Epithelial cell of esophagus (primary cell): Measurements from ENCODE around the gene TSEN54.

Experiments used
- DNase-seq: peaks from one replicate; pipeline ENCODE4 v3.0.0; 2010; ENCODE audit warnings: low read depth
- H3K4me3 ChIP-seq: 2 replicates; pipeline ENCODE4 v1.5.1; 2011; ENCODE audit warnings: mild to moderate bottlenecking, low read length, control low read depth
- CTCF ChIP-seq: IDR thresholded peaks from 2 replicates; pipeline ENCODE4 v1.5.1; 2011; ENCODE audit warnings: low read depth, mild to moderate bottlenecking, low read length, control low read depth, inconsistent platforms; ENCODE audit not compliant: insufficient read depth; ENCODE audit errors: missing control alignments

Gene TSEN54

DNA sequence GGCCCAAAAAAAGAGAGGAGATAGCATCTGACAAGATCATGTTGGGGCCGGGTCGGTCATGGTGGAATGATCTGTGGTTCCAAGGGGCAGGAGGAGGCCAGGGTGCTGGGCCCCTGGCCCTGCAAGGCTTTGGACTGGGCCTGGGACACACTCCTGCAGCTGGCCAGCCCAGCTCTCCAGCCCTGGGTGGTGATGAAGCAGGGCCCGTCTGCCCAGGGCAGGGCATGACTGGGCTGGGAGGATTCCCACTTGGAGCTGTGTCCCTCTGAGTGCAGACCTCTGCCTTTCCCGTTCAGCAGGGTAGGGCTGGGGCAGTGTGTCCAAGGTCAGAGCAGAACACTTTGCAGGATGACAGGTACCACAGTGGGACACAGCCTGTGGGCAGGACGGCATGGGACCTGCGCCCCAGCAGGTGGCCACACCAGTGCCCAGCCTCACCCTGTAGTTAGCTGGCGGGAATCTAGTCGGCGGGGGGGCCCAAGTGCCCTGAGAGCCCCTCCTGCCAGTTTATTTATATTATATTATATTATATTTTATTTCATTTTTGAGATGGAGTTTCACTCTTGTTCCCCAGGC lies 43.7 kb downstream of the TSEN54 start:
- DNase-seq, result no peak
- no peak for TF ChIP-seq CTCF
- no peak overlapping the region for H3K4me3 ChIP-seq

GRCh38 chr17:75561927-75562603 lies 45.7 kb downstream of the TSEN54 start:
- TF ChIP-seq CTCF, result no peak
- DNase-seq, result no peak

GRCh38 chr17:75563063-75563758 lies 46.9 kb downstream of the TSEN54 start:
- no peak for TF ChIP-seq CTCF
- H3K4me3 ChIP-seq, result no peak overlapping the region
- DNase-seq, result no peak

More at GRCh38 chr17:75561927-75562603, 45.7 kb downstream of the TSEN54 start:
- H3K4me3 ChIP-seq, result no peak overlapping the region

- H3K4me3 ChIP-seq, result no peak overlapping the region
- no peak for DNase-seq
- TF ChIP-seq CTCF, result no peak
Measured at GRCh38 chr17:75564195-75564594, 47.9 kb downstream of the TSEN54 start.

DNA sequence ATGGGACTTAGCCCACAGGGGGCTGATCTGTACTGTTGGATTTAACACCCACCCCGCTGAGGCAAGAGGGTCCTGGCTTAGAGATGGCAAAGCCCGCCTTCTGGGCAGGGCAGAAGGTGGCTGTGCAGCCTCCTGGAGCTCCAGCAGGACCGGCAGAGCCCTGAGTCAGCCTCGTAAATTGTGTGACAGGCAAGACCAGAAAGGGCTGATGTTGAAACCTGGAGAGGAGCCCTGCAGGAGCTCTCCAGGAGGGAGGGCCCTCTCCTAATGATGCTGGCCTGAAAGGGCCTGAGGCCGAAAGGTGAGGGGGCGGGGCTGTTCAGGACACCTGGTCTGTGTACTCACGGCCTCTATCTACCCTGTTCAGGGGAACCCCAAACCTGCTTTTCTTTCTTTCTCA lies 48.7 kb downstream of the TSEN54 start:
- no peak overlapping the region for H3K4me3 ChIP-seq
- no peak for TF ChIP-seq CTCF
- DNase-seq, result peak; percentile 79

DNA sequence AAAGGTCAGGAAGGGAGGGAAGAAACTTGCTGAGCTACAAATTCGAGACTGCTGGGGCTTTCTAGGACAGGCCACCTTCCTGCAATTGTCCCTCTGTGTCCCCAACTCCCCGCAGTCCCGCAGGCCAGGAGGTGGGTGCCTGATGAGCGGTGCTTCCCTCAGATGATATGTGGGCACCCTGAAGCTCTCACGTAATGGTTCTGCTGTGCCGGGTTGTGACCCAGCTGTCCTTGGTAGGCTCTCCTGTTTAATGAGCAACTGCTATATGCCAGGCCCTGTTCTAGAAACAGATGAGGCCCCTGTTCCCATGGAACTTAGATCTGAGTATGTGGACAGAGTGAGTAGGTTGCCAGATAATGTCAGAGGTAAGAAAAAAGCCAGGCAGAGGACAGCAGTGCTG lies 49.3 kb downstream of the TSEN54 start:
- TF ChIP-seq CTCF, result no peak
- no peak overlapping the region for H3K4me3 ChIP-seq
- no peak for DNase-seq

DNA sequence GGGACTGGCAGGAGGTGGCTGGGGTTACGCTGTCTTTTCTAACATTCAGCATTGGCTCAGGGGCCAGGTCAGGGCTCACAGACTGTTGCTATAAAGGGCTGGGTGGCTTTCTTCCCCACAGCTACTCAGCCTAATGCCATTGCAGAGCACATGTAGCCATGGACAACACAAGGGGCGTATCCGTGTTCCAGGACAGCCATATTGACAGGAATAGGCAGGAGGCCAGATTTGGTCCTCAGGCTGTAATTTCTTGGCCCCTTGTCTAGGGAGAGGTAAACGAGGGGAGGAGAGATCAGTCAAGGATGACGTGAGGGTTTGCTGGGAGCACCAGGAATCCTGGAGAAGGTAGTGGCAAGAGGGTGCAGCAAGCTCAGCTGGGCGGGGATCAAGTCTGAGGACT lies 50.1 kb downstream of the TSEN54 start:
- DNase-seq, result no peak
- TF ChIP-seq CTCF, result no peak
- H3K4me3 ChIP-seq, result no peak overlapping the region
